GM12878 (cell line): ENCODE results near the gene ADCY6. TPM values are rescaled to one million over a fixed set of nuclear protein-coding genes. Genes with fewer than 3 reads are reported as not detected.
A peak's percentile ranks its signal among the peaks of the same experiment; 100 is the strongest.

Source experiments
- ATAC-seq: fragments of 200-7000 bp; cut with Tn5 transposase; 3 replicates; pipeline ENCODE4 v1.9.1; 2020; ENCODE audit warnings: mild to moderate bottlenecking, moderate library complexity
- BruUV-seq: library from RNA; stranded (reverse); fragments of 400-500 nt; replicated peaks from 2 replicates; lab custom pipeline; 2021; lab: Mats Ljungman, UMichigan
- CTCF ChIA-PET: fragments of 300-600 bp; sonication (Branson Sonifier 250); formaldehyde crosslinking; extraction: SDS; loops from one replicate; lab custom pipeline; 2021; ENCODE audit warnings: inconsistent platforms; lab: Yijun Ruan, JAX
- POLR2A ChIA-PET: fragments of 350-600 bp; formaldehyde crosslinking; extraction: SDS; loops from one replicate; lab custom pipeline; 2021; ENCODE audit warnings: inconsistent platforms; lab: Charles Lee
- RAD21 ChIA-PET: fragments of 300-600 bp; sonication (Branson Sonifier 250); formaldehyde crosslinking; loops from one replicate; lab custom pipeline; 2023; ENCODE audit warnings: antibody characterized with exemption; ENCODE audit not compliant: unreplicated experiment; lab: Charles Lee
- SMC1A ChIA-PET: fragments of 300-600 bp; sonication (Branson Sonifier 250); formaldehyde crosslinking; loops from one replicate; lab custom pipeline; 2023; ENCODE audit not compliant: unreplicated experiment, uncharacterized antibody; lab: Charles Lee
- DNase-seq: peaks from one replicate; pipeline ENCODE4 v3.0.0-alpha.2; 2011; ENCODE audit warnings: low read depth, low spot score
- FAIRE-seq: peaks from 3 replicates; lab custom pipeline; 2011; peaks lifted over from hg19 to GRCh38; lab: Jason Lieb, UNC
- H2AFZ ChIP-seq: 2 replicates; pipeline ENCODE4 v1.6.0; 2011; ENCODE audit warnings: low read depth, low read length, control low read depth; ENCODE audit not compliant: control insufficient read depth
- H3K27ac ChIP-seq: 2 replicates; pipeline ENCODE4 v1.5.1; 2011; ENCODE audit warnings: control low read depth; ENCODE audit not compliant: control insufficient read depth, insufficient read depth
- H3K27me3 ChIP-seq, 2 experiments: replicated peaks in 1 of 2; 2 replicates each; pipeline versions ENCODE4 v1.6.0 to v1.6.1; 2011; ENCODE audit warnings: low read length in 1 of 2; ENCODE audit not compliant: control insufficient read depth in 2 of 2, insufficient read depth in 2 of 2
- H3K36me3 ChIP-seq, 2 experiments: 2 replicates each; pipeline ENCODE4 v1.5.1; 2011; ENCODE audit warnings: low read length in 1 of 2; ENCODE audit not compliant: control insufficient read depth in 2 of 2, insufficient read depth in 2 of 2
- H3K4me1 ChIP-seq: 2 replicates; pipeline ENCODE4 v1.6.1; 2011; ENCODE audit warnings: mild to moderate bottlenecking, low read length, moderate library complexity, mixed read lengths; ENCODE audit not compliant: control insufficient read depth, insufficient read depth
- H3K4me2 ChIP-seq: 2 replicates; pipeline ENCODE4 v1.6.0; 2011; ENCODE audit warnings: control low read depth; ENCODE audit not compliant: control insufficient read depth, insufficient read depth
- H3K4me3 ChIP-seq: fragments of 200-600 bp; sonication (generic); 2 replicates; pipeline ENCODE4 v1.5.1; 2016
- H3K79me2 ChIP-seq: 2 replicates; pipeline ENCODE4 v1.6.0; 2011; ENCODE audit warnings: low read length; ENCODE audit not compliant: control insufficient read depth, insufficient read depth
- H3K9ac ChIP-seq: 2 replicates; pipeline ENCODE4 v1.8.0; 2011; ENCODE audit warnings: low read length, control low read depth, mixed read lengths; ENCODE audit not compliant: control insufficient read depth, insufficient read depth
- H3K9me3 ChIP-seq: replicated peaks from 3 replicates; pipeline ENCODE4 v1.5.1; 2011; ENCODE audit warnings: mild to moderate bottlenecking, low read length; ENCODE audit not compliant: control insufficient read depth, insufficient read depth
- H4K20me1 ChIP-seq: 2 replicates; pipeline ENCODE4 v1.6.0; 2011; ENCODE audit not compliant: control insufficient read depth, insufficient read depth
- BCL11A ChIP-seq: IDR thresholded peaks from 2 replicates; pipeline ENCODE4 v1.6.1; 2011; ENCODE audit warnings: low read depth, low read length
- EED ChIP-seq: sonication (generic); IDR thresholded peaks from 2 replicates; pipeline ENCODE4 v1.6.1; 2016; ENCODE audit warnings: antibody characterized with exemption, low read depth
- IRF4 ChIP-seq: IDR thresholded peaks from 2 replicates; pipeline ENCODE4 v1.6.1; 2011; ENCODE audit warnings: low read depth, low read length
- NBN ChIP-seq: fragments of 450-650 bp; IDR thresholded peaks from 2 replicates; pipeline ENCODE4 v1.6.1; 2016
- NR2F1 ChIP-seq: fragments of 450-650 bp; conservative IDR thresholded peaks from 2 replicates; pipeline ENCODE4 v1.6.1; 2017; ENCODE audit warnings: mild to moderate bottlenecking
- RUNX3 ChIP-seq: IDR thresholded peaks from 2 replicates; pipeline ENCODE4 v1.6.1; 2012; ENCODE audit warnings: low read length, inconsistent platforms
- SP1 ChIP-seq: IDR thresholded peaks from one replicate; pipeline ENCODE4 v1.6.1; 2011; ENCODE audit warnings: low read depth, low read length
- SUZ12 ChIP-seq: fragments of 200-600 bp; sonication (generic); IDR thresholded peaks from one replicate; pipeline ENCODE4 v1.6.1; 2018; ENCODE audit warnings: antibody characterized with exemption, mild to moderate bottlenecking; ENCODE audit not compliant: unreplicated experiment
- WGBS: methylation state at CpG from one replicate; pipeline ENCODE4 v1.1.6; 2016; ENCODE audit warnings: low lambda C conversion rate; ENCODE audit not compliant: insufficient replicate concordance, insufficient coverage; ENCODE audit errors: missing lambda C conversion rate; 5-methylcytosine and 5-hydroxymethylcytosine counted together
- in situ Hi-C: fragments of 300-500 bp; cut with MboI; formaldehyde crosslinking; loops from 9 replicates; pipeline ENCODE4 v1.14.3; 2018; ENCODE audit warnings: mixed read lengths
- intact Hi-C: fragments of 100-400 bp; cut with micrococcal nuclease; formaldehyde crosslinking; loops from one replicate; pipeline ENCODE4 v1.14.2; 2022; ENCODE audit not compliant: unreplicated experiment
- polyA plus RNA-seq, 11 experiments: library from polyadenylated mRNA; depleted of rRNA in 4 of 11; unstranded in 6 of 11; stranded (reverse) in 5 of 11; fragments of >200 nt; fragmentation: Nextera tagmentation in 4 of 11; fragmentation: Illumina TruSeq in 1 of 11; extraction: Ambion mirVana in 4 of 11; extraction: Trizol in 1 of 11; gene quantifications; 1 replicate in 1 of 11; 2 replicates in 10 of 11; pipeline versions ENCODE4 v1.2.1 to v1.2.3, GENCODE V29; 2011 to 2016; ENCODE audit warnings: inconsistent platforms in 2 of 11, missing spikeins in 2 of 11, low read depth in 1 of 11
- total RNA-seq, 4 experiments: library from RNA; depleted of rRNA in 3 of 4; stranded (reverse); fragments of >200 nt in 3 of 4; fragmentation: Illumina TruSeq in 1 of 4; extraction: Trizol in 1 of 4; gene quantifications; 2 replicates each; pipeline versions ENCODE4 v1.2.1 to v1.2.3, GENCODE V29; 2013 to 2021
- TF ChIP-seq, protein P1 (sequence below): fragments of 450-650 bp; IDR thresholded peaks from 2 replicates; pipeline ENCODE4 v1.6.1; 2014; ENCODE audit warnings: mild to moderate bottlenecking

Gene ADCY6
- total and polyA plus RNA-seq, 10 of the 15 experiments (the other 5 are each of a cell fraction or from before 2014, with no cell fraction given), result 0.03 to 2.0 (median 0.14) TPM; not detected in 1

DNA sequence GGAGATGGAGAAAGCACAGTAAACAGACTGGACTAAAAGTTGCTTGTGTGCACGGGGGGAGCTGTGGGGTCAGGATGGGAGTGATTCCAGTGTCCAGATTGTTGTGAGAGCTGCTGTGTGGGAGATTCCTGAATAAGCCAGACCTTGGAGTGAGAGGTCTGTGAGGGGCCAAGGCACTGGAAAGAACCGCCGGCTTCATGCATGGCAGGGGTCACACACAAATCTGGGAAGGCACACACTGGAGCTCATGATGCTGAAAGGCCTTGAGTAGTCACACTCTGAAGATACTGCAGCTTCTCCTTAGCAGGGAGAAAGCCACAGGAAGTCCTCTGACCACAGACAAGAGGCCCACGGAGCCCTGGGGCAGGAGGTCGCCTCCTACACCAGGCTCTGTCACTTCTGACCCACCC, 23.1 kb downstream of the ADCY6 start:
- no peak overlapping the region for H3K4me3 ChIP-seq
- ChIA-PET CTCF (interaction anchor here (0.8 to 4.2 kb wide), 4 partner anchors 12 to 49 kb away, joined by 3 to 23 read pairs (median 14); no protein-coding TSS in a partner anchor), SMC1A (interaction anchor here (0.8 to 2.1 kb wide), 3 partner anchors 28 to 87 kb away, joined by 3 to 5 read pairs (median 4); no protein-coding TSS in a partner anchor), POLR2A (no interaction called here), RAD21 (interaction anchor here (0.6 to 1.7 kb wide), 3 partner anchors 12 to 29 kb away, joined by 3 to 7 read pairs (median 5); no protein-coding TSS in a partner anchor)
- no TSS peak for BruUV-seq
- no peaks in the 10 kb centered on the region for H3K79me2 ChIP-seq
- H3K27ac ChIP-seq, result no peak overlapping the region
- no peaks in the 10 kb centered on the region for H4K20me1 ChIP-seq
- TF ChIP-seq RUNX3 (peak; percentile 91), NR2F1 (peak; percentile 78), SP1 (peak; percentile 17), SUZ12 (no peak), IRF4 (no peak), EED (0 out of 2 replicates have a peak, but pooled peaks have one; percentile 37), BCL11A (0 out of 2 replicates have a peak, but pooled peaks have one; percentile 25), NBN (no peak)
- TF ChIP-seq, protein P1, sequence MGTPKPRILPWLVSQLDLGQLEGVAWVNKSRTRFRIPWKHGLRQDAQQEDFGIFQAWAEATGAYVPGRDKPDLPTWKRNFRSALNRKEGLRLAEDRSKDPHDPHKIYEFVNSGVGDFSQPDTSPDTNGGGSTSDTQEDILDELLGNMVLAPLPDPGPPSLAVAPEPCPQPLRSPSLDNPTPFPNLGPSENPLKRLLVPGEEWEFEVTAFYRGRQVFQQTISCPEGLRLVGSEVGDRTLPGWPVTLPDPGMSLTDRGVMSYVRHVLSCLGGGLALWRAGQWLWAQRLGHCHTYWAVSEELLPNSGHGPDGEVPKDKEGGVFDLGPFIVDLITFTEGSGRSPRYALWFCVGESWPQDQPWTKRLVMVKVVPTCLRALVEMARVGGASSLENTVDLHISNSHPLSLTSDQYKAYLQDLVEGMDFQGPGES, result no peak
- DNase-seq (no peak), ATAC-seq (peak; percentile 86), FAIRE-seq (no peak)
- in situ Hi-C loops, result no loop called here
- H3K9me3 ChIP-seq, result no peaks in the 10 kb centered on the region
- H3K9ac ChIP-seq, result no peak overlapping the region
- peaks cover 18% of the 10 kb centered on the region for H3K4me1 ChIP-seq
- H3K4me2 ChIP-seq, result no peak overlapping the region
- H3K36me3 ChIP-seq, result no peaks in the 10 kb centered on the region
- 45% methylated on average over 5 of the region's 5 CpGs for WGBS
- H2AFZ ChIP-seq, result no peak overlapping the region; the same call in 1 of the 2 replicates
- no peaks in the 10 kb centered on the region for H3K27me3 ChIP-seq
- intact Hi-C loops, result no loop called here
